Stimulated activated CD4-positive, alpha-beta T cell treated with anti-CD3 and anti-CD28 coated beads, Interleukin-15, amount 100 ng/mL, for 1 hour (primary cell): ENCODE results near the gene PTPRF.

ENCODE experiments used
- DNase-seq, 2 donors: peaks; one replicate each; pipeline ENCODE4 v3.0.0-alpha.2; 2020; ENCODE audit warnings: low read depth in 1 of 2, low spot score in 1 of 2

PTPRF gene

DNA sequence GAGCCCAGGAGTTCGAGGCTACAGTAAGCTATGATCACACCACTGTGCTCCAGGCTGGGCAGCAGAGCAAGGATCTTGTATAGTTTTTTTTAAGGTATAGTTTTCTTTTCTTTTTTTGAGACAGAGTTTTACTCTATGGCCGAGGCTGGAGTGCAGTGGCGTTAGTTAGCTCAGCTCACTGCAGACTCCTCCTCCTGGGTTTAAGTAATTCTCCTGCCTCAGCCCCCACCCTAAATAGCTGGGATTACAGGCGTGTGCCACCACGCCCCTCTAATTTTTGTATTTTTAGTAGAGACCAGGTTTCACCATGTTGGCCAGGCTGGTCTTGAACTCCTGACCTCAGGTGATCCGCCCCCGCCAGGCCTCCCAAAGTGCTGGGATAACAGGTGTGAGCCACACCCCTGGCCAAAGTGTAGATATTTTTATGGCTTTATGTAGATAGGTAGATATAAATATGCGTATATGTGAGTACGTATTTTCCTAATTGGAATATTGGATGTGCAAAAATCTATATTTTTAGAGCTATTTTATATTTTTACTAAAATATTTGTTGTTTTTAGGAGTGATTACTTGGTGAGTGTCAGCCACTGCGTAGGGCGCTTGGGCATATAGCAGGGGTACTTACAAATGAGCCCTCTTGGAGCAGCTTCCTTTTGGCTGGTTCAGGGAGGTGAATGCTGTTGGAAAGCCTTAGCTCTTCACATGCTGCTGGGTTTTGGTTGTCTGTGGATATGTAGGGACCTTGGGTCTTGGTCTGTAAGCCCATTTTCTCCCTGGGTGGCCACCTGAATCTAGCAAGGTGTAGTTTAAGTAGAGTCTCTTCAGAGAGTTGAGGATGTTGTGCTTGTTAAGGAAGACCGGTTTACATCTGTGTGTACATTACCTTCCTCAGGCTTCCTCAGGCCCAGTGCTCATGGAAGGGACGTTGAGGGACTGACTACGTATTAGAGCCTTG is 128.8 kb downstream of the PTPRF start:
- no peak for DNase-seq

DNA sequence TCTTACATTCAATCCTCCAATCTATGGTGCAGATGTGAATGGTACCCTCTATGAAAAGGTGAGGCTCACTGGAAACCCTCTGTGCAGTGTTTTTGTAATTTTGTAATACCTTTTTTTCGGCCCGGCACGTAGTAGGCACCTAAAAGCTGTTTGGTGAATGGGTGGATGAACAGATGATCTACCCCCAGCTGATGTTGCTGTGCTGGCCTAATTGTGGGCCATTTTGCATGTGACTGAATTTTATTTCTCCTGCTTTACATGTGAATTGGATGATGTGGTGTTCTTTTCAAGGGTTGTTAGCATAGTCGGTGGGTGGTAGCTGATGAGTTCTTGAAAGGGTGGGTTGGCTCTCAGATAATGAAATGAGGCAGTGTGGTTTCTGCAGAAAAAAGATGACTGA is 129.7 kb downstream of the PTPRF start:
- DNase-seq = no peak

DNA sequence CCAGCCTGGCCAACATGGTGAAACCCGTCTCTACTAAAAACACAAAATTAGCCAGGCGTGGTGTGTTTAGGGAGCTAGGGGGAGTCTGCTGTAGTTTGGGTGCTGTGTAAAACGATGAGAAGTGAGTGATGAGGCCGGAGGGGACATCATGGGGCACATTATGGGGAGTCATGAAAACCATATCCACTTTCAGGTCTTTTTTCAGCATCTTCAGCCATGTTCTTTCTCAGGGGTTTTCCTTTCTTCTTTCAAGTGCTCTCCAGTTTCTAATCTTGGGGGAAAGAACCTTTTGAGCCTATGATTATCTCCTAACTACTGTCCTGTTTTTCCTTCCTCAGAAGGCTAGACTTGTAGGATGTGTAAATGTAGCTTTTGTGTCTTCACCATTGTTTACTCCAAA is 133.7 kb downstream of the PTPRF start:
- DNase-seq = no peak

DNA sequence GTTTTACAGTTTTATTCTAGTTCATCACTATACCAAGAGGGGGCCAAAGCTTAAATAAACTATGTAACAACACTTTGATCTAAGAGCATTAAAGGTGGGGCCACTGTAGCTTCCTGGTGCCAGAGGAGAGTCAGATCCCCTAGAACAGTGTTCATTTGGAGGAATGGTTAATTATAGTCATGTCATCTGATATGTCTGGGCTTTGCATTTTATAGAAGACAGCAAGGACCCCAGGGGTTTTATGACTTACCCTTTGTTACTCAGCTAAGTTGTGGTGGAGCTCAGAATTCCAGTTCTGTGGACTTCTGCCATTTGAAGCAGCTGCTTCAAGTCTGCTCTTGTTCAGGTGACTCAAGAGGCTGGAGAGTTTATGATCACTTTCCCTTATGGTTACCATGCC is 135.9 kb downstream of the PTPRF start:
- no peak for DNase-seq

DNA sequence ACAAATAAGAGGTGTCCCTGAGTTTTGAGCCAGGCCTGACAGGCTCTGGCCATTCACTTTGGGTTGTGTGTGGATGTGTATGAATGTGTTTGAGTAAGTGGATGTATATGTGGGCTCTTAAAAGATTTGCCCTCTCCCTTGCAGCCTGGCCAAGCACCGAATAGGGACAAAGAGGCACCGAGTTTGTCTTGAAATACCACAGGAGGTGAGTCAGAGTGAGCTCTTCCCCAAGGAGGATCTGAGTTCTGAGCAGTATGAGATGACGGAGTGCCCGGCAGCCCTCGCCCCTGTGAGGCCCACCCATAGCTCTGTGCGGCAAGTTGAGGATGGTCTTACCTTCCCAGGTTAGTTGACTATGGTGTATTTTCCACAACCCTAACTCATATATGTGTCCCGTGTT is 138.3 kb downstream of the PTPRF start:
- DNase-seq = no peak

DNA sequence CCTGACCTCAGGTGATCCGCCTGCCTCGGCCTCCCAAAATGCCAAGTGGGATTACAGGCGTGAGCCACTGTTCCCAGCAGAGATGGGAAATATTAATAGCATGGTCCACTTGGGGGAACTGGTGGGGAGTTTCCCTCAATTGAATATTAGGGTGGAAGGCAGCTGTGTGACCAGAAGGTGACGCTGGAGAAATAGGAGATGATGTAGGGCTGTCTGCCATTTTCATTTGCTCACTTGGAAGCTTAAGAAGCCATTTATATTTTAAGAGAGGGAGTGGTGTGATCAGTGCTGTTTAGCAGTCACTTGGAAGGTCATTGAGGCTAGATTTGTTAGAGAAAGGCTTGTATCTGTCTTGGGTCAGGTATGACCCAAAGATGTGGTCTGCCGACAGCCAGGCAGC is 139.2 kb downstream of the PTPRF start:
- DNase-seq = no peak

DNA sequence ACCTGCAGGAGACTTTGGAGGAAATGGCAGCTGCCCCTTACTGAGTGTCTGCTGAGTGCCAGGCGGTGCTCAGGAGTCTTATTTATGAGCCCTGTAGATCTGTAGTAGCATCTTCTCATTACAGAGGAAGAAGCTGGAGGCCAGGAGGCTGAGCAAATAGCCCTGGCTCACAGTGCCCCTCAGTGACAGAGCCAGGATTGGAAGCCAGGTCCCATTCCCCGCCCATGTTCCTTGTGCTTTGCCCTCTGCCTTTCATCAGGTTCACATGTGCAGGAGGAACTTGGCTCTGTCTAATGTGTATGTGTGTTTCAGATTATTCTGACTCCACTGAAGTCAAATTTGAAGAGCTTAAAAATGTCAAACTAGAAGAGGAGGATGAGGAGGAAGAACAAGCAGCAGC is 140.5 kb downstream of the PTPRF start:
- DNase-seq = no peak

DNA sequence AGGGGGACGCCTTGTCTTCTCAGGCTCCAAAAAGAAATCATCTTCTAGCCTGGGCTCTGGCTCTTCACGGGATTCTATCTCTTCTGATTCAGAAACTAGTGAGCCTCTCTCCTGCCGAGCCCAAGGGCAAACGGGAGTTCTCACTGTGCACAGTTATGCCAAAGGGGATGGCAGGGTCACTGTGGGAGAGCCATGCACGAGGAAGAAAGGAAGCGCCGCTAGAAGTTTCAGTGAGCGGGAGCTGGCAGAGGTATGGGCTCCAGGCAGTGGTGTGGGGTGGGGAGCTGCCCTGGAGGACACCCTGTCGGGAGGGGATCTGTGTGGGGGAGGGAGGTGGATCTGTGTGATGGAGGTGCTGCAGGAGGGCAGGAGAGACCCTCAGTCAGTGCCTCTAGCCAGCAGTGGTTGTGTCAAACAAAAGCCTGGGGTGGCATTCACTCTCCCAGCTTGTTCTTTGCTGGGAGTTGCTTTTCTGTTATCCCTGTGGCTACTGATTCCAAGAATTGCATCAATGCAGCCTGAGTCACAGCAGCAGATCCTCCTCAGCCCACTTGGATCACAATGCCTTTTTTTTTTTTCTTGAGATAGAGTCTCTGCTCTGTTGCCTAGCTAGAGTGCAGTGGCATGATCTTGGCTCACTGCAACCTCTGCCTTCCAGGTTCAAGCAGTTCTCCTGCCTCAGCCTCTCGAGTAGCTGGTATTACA is 141.1 kb downstream of the PTPRF start:
- DNase-seq = no peak

DNA sequence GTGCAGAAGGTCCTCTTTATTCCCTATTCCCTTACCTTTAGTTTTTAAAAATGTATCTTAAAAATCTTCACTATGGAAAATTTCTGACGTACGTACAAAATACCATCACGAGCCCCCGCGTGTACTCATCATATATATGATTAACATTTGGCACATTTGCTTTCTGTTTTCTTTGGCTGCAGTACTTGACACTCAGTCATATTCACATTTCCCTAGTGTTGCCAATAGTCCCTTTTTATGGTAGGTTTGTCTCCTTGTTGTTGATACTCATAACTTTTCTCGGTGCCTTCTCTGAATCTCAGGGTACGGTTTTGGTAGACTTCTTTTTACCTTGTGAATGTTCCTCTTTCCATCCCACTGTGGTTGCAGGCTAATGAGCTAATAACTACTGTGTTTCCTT is 142.6 kb downstream of the PTPRF start:
- no peak for DNase-seq
